Endothelial cell (in vitro differentiated cells): ENCODE results near the gene KCTD11. TPM values are rescaled to one million over a fixed set of nuclear protein-coding genes. Genes with fewer than 3 reads are reported as not detected.

Experiments used
- DNase-seq: peaks from one replicate; pipeline ENCODE4 v3.0.0; 2021; ENCODE audit warnings: low spot score
- H3K27ac Mint-ChIP-seq: one replicate; pipeline ENCODE4 v1.8.0; 2021; ENCODE audit warnings: mixed read lengths, inconsistent platforms; ENCODE audit not compliant: unreplicated experiment
- H3K27me3 Mint-ChIP-seq: one replicate; pipeline ENCODE4 v1.8.0; 2021; ENCODE audit warnings: mild to moderate bottlenecking, moderate library complexity, mixed read lengths, inconsistent platforms; ENCODE audit not compliant: unreplicated experiment
- H3K36me3 Mint-ChIP-seq: one replicate; pipeline ENCODE4 v1.8.0; 2021; ENCODE audit warnings: mild to moderate bottlenecking, low read depth, mixed read lengths, inconsistent platforms; ENCODE audit not compliant: unreplicated experiment
- H3K4me1 Mint-ChIP-seq: one replicate; pipeline ENCODE4 v1.8.0; 2021; ENCODE audit warnings: mild to moderate bottlenecking, mixed read lengths, inconsistent platforms; ENCODE audit not compliant: unreplicated experiment
- H3K4me3 Mint-ChIP-seq: one replicate; pipeline ENCODE4 v1.8.0; 2021; ENCODE audit warnings: mild to moderate bottlenecking, mixed read lengths, inconsistent platforms; ENCODE audit not compliant: unreplicated experiment
- H3K9me3 Mint-ChIP-seq: one replicate; pipeline ENCODE4 v1.8.0; 2021; ENCODE audit warnings: mixed read lengths, inconsistent platforms; ENCODE audit not compliant: unreplicated experiment
- CTCF ChIP-seq: fragments of 200-600 bp; sonication (generic); IDR thresholded peaks from one replicate; pipeline ENCODE4 v1.5.0; 2021; ENCODE audit warnings: antibody characterized with exemption; ENCODE audit not compliant: unreplicated experiment
- total RNA-seq: library from RNA; stranded (reverse); fragmentation: NEBNext Ultra II Directional; extraction: Animal tissue kit (Norgen Biotek cat#: 25700); gene quantifications from one replicate; pipeline ENCODE4 v1.2.1, GENCODE V29; 2021; ENCODE audit not compliant: unreplicated experiment

KCTD11 gene
- total RNA-seq, 1 donor from 2014 or later = 4.8 TPM

DNA sequence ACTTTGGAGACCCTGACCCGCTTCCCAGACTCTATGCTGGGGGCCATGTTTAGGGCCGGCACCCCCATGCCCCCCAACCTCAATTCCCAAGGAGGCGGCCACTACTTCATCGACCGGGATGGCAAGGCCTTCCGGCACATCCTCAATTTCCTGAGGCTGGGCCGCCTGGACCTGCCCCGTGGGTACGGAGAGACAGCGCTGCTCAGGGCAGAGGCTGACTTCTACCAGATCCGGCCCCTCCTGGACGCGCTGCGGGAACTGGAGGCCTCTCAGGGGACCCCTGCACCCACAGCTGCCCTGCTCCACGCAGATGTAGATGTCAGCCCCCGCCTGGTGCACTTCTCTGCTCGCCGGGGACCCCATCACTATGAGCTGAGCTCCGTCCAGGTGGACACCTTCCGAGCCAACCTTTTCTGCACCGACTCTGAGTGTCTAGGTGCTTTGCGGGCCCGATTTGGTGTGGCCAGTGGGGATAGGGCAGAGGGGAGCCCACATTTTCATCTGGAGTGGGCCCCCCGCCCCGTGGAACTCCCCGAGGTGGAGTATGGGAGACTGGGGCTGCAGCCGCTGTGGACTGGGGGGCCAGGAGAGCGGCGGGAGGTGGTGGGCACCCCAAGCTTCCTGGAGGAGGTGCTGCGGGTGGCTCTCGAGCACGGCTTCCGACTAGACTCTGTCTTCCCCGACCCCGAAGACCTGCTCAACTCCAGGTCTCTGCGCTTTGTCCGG lies 1.1 kb downstream of the KCTD11 start:
- peak overlapping the region; percentile 91 for H3K4me3 Mint-ChIP-seq
- H3K27me3 Mint-ChIP-seq = peaks cover 16% of the 10 kb centered on the region
- no peaks in the 10 kb centered on the region for H3K36me3 Mint-ChIP-seq
- peaks cover 10% of the 10 kb centered on the region for H3K4me1 Mint-ChIP-seq
- DNase-seq = no peak
- no peaks in the 10 kb centered on the region for H3K9me3 Mint-ChIP-seq
- TF ChIP-seq CTCF = no peak
- H3K27ac Mint-ChIP-seq = peak overlapping the region; percentile 70

DNA sequence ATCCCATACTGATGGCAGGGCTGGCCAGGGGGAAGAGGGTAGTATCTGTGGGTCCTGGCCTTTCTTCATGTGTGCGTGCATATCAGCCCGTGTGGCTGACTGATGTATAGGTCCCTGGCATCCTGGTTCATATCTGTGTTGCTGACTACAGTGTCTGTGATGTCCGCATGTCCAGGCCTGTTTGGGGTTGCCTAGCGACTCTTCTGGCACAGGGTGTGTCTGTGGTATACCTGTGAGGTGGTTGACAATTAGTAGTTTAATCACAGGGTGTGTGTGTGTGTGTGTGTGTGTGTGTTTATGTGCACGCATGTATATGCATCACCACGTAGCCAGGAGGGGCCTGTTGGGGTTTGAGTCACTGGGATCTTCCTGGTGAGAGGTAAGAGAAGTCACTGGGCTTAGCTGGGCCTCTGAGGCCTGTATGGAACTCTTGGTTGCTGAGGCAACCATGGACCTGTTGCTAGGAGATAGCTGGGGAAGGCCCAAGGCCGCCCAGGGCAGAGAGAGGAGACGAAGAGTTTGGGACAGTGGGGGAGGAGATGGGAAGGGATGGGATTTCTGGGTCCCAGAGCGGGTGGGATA lies 2.4 kb downstream of the KCTD11 start:
- DNase-seq = no peak
- no peaks in the 10 kb centered on the region for H3K36me3 Mint-ChIP-seq
- H3K27ac Mint-ChIP-seq = no peak overlapping the region
- H3K4me3 Mint-ChIP-seq = peak overlapping the region; percentile 73
- H3K4me1 Mint-ChIP-seq = peaks cover 16% of the 10 kb centered on the region
- H3K27me3 Mint-ChIP-seq = peaks cover 16% of the 10 kb centered on the region
- no peaks in the 10 kb centered on the region for H3K9me3 Mint-ChIP-seq
- no peak for TF ChIP-seq CTCF

DNA sequence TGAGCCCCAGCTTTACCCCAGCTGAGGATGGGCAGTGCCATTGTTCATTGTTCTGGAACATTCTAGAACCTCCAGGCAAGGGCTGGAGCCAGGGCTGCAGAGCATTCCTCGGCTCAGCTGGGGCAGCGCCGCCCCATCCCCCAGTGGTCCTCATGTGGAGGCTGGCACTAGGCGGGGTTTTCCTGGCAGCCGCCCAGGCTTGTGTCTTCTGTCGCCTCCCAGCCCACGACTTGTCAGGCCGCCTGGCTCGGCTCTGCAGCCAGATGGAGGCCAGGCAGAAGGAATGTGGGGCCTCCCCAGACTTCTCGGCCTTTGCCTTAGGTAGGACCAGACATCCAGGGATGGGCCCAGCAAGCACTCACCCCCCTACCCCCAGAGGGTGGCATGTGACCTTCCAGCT lies 3.1 kb downstream of the KCTD11 start, which contains the start of gene TMEM95:
TMEM95 (plus strand) TSS at position 104 of the 400 bp plus-strand sequence; CDS start at position 153, 49 bp downstream.
- no peak for TF ChIP-seq CTCF
- Mint-ChIP-seq H3K4me1 (peaks cover 15% of the 10 kb centered on the region), H3K4me3 (peak within 1 kb of the TSS; percentile 73), H3K9me3 (no peaks in the 10 kb centered on the region), H3K27me3 (peaks cover 10% of the 10 kb centered on the region), H3K36me3 (no peaks in the 10 kb centered on the region), H3K27ac (no peak within 1 kb of the TSS)
- DNase-seq = no peak

DNA sequence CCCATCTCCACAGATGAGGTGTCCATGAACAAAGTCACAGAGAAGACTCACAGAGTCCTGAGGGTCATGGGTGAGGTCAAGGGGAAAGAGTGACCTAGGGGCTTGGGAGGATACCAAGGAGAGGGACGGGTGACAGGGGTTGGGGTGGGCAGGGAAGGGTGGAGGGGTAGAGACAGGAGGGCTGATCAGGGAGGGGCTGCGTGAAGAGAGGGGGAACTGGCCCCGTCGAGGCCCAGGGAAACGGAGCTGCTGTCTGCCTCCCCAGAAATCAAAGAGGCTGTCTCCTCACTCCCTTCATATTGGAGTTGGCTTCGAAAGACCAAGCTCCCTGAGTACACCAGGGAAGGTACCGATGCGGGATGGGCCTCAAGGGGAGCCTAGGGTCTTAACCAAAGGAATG lies 3.6 kb downstream of the KCTD11 start:
- H3K36me3 Mint-ChIP-seq = no peaks in the 10 kb centered on the region
- no peak for DNase-seq
- no peak overlapping the region for H3K4me3 Mint-ChIP-seq
- no peaks in the 10 kb centered on the region for H3K9me3 Mint-ChIP-seq
- TF ChIP-seq CTCF = no peak
- peaks cover 10% of the 10 kb centered on the region for H3K27me3 Mint-ChIP-seq
- peaks cover 15% of the 10 kb centered on the region for H3K4me1 Mint-ChIP-seq
- no peak overlapping the region for H3K27ac Mint-ChIP-seq

GRCh38 chr17:7356072-7356549 lies 4.1 kb downstream of the KCTD11 start:
- Mint-ChIP-seq H3K4me1 (peaks cover 15% of the 10 kb centered on the region), H3K9me3 (no peaks in the 10 kb centered on the region), H3K36me3 (no peaks in the 10 kb centered on the region), H3K4me3 (no peak overlapping the region), H3K27me3 (peaks cover 10% of the 10 kb centered on the region), H3K27ac (no peak overlapping the region)
- DNase-seq = peak; percentile 87
- peak; percentile 71 for TF ChIP-seq CTCF
